ENCODE measurements around the gene CHRNG.

The CHRNG gene

GRCh38 chr2:232545511-232546375 is 6.3 kb downstream of the CHRNG start:
- no peak for ATAC-seq (replicated peaks; ENCODE audit: extremely low read depth, poor library complexity, severe bottlenecking)
- no peak overlapping the region for H3K4me3 Mint-ChIP-seq
- H3K4me1 Mint-ChIP-seq = peaks cover 52% of the 10 kb centered on the region
- H3K27me3 Mint-ChIP-seq = no peaks in the 10 kb centered on the region
- H3K27ac Mint-ChIP-seq (ENCODE audit: low read depth) = peak overlapping the region; percentile 38
- H3K9me3 Mint-ChIP-seq = no peaks in the 10 kb centered on the region
- DNase-seq (ENCODE audit: low spot score in 2 of 2) = no peak
- H3K36me3 Mint-ChIP-seq (ENCODE audit: insufficient read depth) = peaks cover 13% of the 10 kb centered on the region

- ATAC-seq (replicated peaks; ENCODE audit: extremely low read depth, poor library complexity, severe bottlenecking) = no peak
- peaks cover 22% of the 10 kb centered on the region for H3K36me3 Mint-ChIP-seq (ENCODE audit: insufficient read depth)
- no peaks in the 10 kb centered on the region for H3K9me3 Mint-ChIP-seq
- H3K4me3 Mint-ChIP-seq = peak overlapping the region; percentile 98
- no peak overlapping the region for H3K27ac Mint-ChIP-seq (ENCODE audit: low read depth)
- no peaks in the 10 kb centered on the region for H3K27me3 Mint-ChIP-seq
- DNase-seq (ENCODE audit: low spot score in 2 of 2) = no peak
- peaks cover 57% of the 10 kb centered on the region for H3K4me1 Mint-ChIP-seq
These were observed 8.5 kb downstream of the CHRNG start for GRCh38 chr2:232547991-232548390.

GRCh38 chr2:232549655-232550353 is 10.3 kb downstream of the CHRNG start:
- Mint-ChIP-seq H3K27me3 (no peaks in the 10 kb centered on the region), H3K4me3 (peak overlapping the region; percentile 98), H3K4me1 (peaks cover 69% of the 10 kb centered on the region), H3K36me3 (ENCODE audit: insufficient read depth) (peaks cover 22% of the 10 kb centered on the region), H3K9me3 (no peaks in the 10 kb centered on the region), H3K27ac (ENCODE audit: low read depth) (peak overlapping the region; percentile 95)
- ATAC-seq (replicated peaks; ENCODE audit: extremely low read depth, poor library complexity, severe bottlenecking) = peak; percentile 5
- DNase-seq (ENCODE audit: low spot score in 2 of 2) = no peak

GRCh38 chr2:232550354-232551249 is 11.1 kb downstream of the CHRNG start, which contains the start of the genes EIF4E2 and TIGD1:
Gene EIF4E2, plus strand, starts transcription at chr2:232550689. Its CDS starts 36 bp downstream, at chr2:232550725.
Gene TIGD1, minus strand, starts transcription at chr2:232550557. Its CDS starts 675 bp downstream, at chr2:232549882.
- peak within 1 kb of the TSS; percentile 98 for H3K4me3 Mint-ChIP-seq
- H3K9me3 Mint-ChIP-seq = no peaks in the 10 kb centered on the region
- H3K36me3 Mint-ChIP-seq (ENCODE audit: insufficient read depth) = peaks cover 21% of the 10 kb centered on the region
- DNase-seq (ENCODE audit: low spot score in 2 of 2) (peak; percentile 76 to 81), ATAC-seq (replicated peaks; ENCODE audit: extremely low read depth, poor library complexity, severe bottlenecking) (peak; percentile 89)
- peak within 1 kb of the TSS; percentile 95 for H3K27ac Mint-ChIP-seq (ENCODE audit: low read depth)
- peaks cover 73% of the 10 kb centered on the region for H3K4me1 Mint-ChIP-seq
- no peaks in the 10 kb centered on the region for H3K27me3 Mint-ChIP-seq

- peaks cover 80% of the 10 kb centered on the region for H3K4me1 Mint-ChIP-seq
- peaks cover 25% of the 10 kb centered on the region for H3K36me3 Mint-ChIP-seq (ENCODE audit: insufficient read depth)
- H3K27ac Mint-ChIP-seq (ENCODE audit: low read depth) = peak overlapping the region; percentile 95
- no peaks in the 10 kb centered on the region for H3K9me3 Mint-ChIP-seq
- H3K4me3 Mint-ChIP-seq = peak overlapping the region; percentile 98
- no peak for ATAC-seq (replicated peaks; ENCODE audit: extremely low read depth, poor library complexity, severe bottlenecking)
- DNase-seq (ENCODE audit: low spot score in 2 of 2) = no peak
- no peaks in the 10 kb centered on the region for H3K27me3 Mint-ChIP-seq
These were observed 11.8 kb downstream of the CHRNG start for GRCh38 chr2:232551250-232551638.

GRCh38 chr2:232551776-232552175 is 12.3 kb downstream of the CHRNG start:
- Mint-ChIP-seq H3K27me3 (no peaks in the 10 kb centered on the region), H3K36me3 (ENCODE audit: insufficient read depth) (peaks cover 29% of the 10 kb centered on the region), H3K27ac (ENCODE audit: low read depth) (peak overlapping the region; percentile 95), H3K4me1 (peaks cover 81% of the 10 kb centered on the region), H3K4me3 (peak overlapping the region; percentile 98), H3K9me3 (no peaks in the 10 kb centered on the region)
- no peak for ATAC-seq (replicated peaks; ENCODE audit: extremely low read depth, poor library complexity, severe bottlenecking)
- no peak for DNase-seq (ENCODE audit: low spot score in 2 of 2)

- no peak for DNase-seq (ENCODE audit: low spot score in 2 of 2)
- H3K36me3 Mint-ChIP-seq (ENCODE audit: insufficient read depth) = peaks cover 47% of the 10 kb centered on the region
- no peak for ATAC-seq (replicated peaks; ENCODE audit: extremely low read depth, poor library complexity, severe bottlenecking)
- no peak overlapping the region for H3K27ac Mint-ChIP-seq (ENCODE audit: low read depth)
- peaks cover 57% of the 10 kb centered on the region for H3K4me1 Mint-ChIP-seq
- H3K9me3 Mint-ChIP-seq = no peaks in the 10 kb centered on the region
- H3K4me3 Mint-ChIP-seq = no peak overlapping the region
- H3K27me3 Mint-ChIP-seq = no peaks in the 10 kb centered on the region
These were observed 16.9 kb downstream of the CHRNG start for GRCh38 chr2:232556426-232556825.

GRCh38 chr2:232562515-232563151 is 23.1 kb downstream of the CHRNG start:
- H3K9me3 Mint-ChIP-seq = no peaks in the 10 kb centered on the region
- DNase-seq (ENCODE audit: low spot score in 2 of 2) (no peak), ATAC-seq (replicated peaks; ENCODE audit: extremely low read depth, poor library complexity, severe bottlenecking) (no peak)
- H3K27ac Mint-ChIP-seq (ENCODE audit: low read depth) = peak overlapping the region; percentile 38
- peaks cover 6% of the 10 kb centered on the region for H3K4me1 Mint-ChIP-seq
- no peak overlapping the region for H3K4me3 Mint-ChIP-seq
- H3K36me3 Mint-ChIP-seq (ENCODE audit: insufficient read depth) = peaks cover 73% of the 10 kb centered on the region
- no peaks in the 10 kb centered on the region for H3K27me3 Mint-ChIP-seq

- DNase-seq (ENCODE audit: low spot score in 2 of 2) (no peak), ATAC-seq (replicated peaks; ENCODE audit: extremely low read depth, poor library complexity, severe bottlenecking) (no peak)
- peak overlapping the region; percentile 38 for H3K27ac Mint-ChIP-seq (ENCODE audit: low read depth)
- H3K4me3 Mint-ChIP-seq = no peak overlapping the region
- no peaks in the 10 kb centered on the region for H3K9me3 Mint-ChIP-seq
- H3K4me1 Mint-ChIP-seq = peaks cover 6% of the 10 kb centered on the region
- peaks cover 75% of the 10 kb centered on the region for H3K36me3 Mint-ChIP-seq (ENCODE audit: insufficient read depth)
- no peaks in the 10 kb centered on the region for H3K27me3 Mint-ChIP-seq
These were observed 24.1 kb downstream of the CHRNG start for GRCh38 chr2:232563580-232563979.

- DNase-seq (ENCODE audit: low spot score in 2 of 2) = no peak
- Mint-ChIP-seq H3K4me1 (no peaks in the 10 kb centered on the region), H3K27ac (ENCODE audit: low read depth) (no peak overlapping the region), H3K36me3 (ENCODE audit: insufficient read depth) (peaks cover 71% of the 10 kb centered on the region), H3K27me3 (no peaks in the 10 kb centered on the region), H3K4me3 (no peak overlapping the region), H3K9me3 (no peaks in the 10 kb centered on the region)
- no peak for ATAC-seq (replicated peaks; ENCODE audit: extremely low read depth, poor library complexity, severe bottlenecking)
These were observed 28.2 kb downstream of the CHRNG start for GRCh38 chr2:232567721-232568120.

GRCh38 chr2:232568161-232568560 is 28.7 kb downstream of the CHRNG start:
- Mint-ChIP-seq H3K27ac (ENCODE audit: low read depth) (no peak overlapping the region), H3K4me1 (no peaks in the 10 kb centered on the region), H3K27me3 (no peaks in the 10 kb centered on the region), H3K4me3 (no peak overlapping the region), H3K9me3 (no peaks in the 10 kb centered on the region), H3K36me3 (ENCODE audit: insufficient read depth) (peaks cover 72% of the 10 kb centered on the region)
- ATAC-seq (replicated peaks; ENCODE audit: extremely low read depth, poor library complexity, severe bottlenecking) (no peak), DNase-seq (ENCODE audit: low spot score in 2 of 2) (no peak)

GRCh38 chr2:232569541-232569940 is 30.0 kb downstream of the CHRNG start:
- Mint-ChIP-seq H3K36me3 (ENCODE audit: insufficient read depth) (peaks cover 63% of the 10 kb centered on the region), H3K4me1 (no peaks in the 10 kb centered on the region), H3K9me3 (no peaks in the 10 kb centered on the region), H3K27me3 (no peaks in the 10 kb centered on the region), H3K4me3 (no peak overlapping the region), H3K27ac (ENCODE audit: low read depth) (no peak overlapping the region)
- DNase-seq (ENCODE audit: low spot score in 2 of 2) = no peak
- no peak for ATAC-seq (replicated peaks; ENCODE audit: extremely low read depth, poor library complexity, severe bottlenecking)
